SK-N-MC (cell line): Measurements from ENCODE around the gene TENT5C.

Source experiments
- DNase-seq: peaks from one replicate; pipeline ENCODE4 v3.0.0-alpha.2; 2011; ENCODE audit warnings: low read depth, low spot score
- H3K27ac ChIP-seq: fragments of 200-600 bp; sonication (generic); 2 replicates; pipeline ENCODE4 v1.5.1; 2016; ENCODE audit warnings: mixed run types
- H3K36me3 ChIP-seq: fragments of 200-600 bp; sonication (generic); 2 replicates; pipeline ENCODE4 v1.6.1; 2017; ENCODE audit warnings: antibody characterized with exemption, low read length, mixed read lengths; ENCODE audit not compliant: insufficient read depth
- H3K4me3 ChIP-seq: fragments of 200-600 bp; sonication (generic); 2 replicates; pipeline ENCODE4 v1.5.1; 2016
- H3K9ac ChIP-seq: fragments of 200-600 bp; sonication (generic); 2 replicates; pipeline ENCODE4 v1.8.0; 2017; ENCODE audit warnings: mixed run types, mixed read lengths; ENCODE audit not compliant: insufficient read length
- H3K9me3 ChIP-seq: fragments of 200-600 bp; sonication (generic); 2 replicates; pipeline ENCODE4 v1.6.1; 2017; ENCODE audit warnings: low read depth, mild to moderate bottlenecking, antibody characterized with exemption, low read length, moderate library complexity, mixed read lengths
- EZH2 ChIP-seq: fragments of 200-600 bp; sonication (generic); IDR thresholded peaks from one replicate; pipeline ENCODE4 v1.6.1; 2017; ENCODE audit warnings: antibody characterized with exemption
- FOXP2 ChIP-seq: optimal IDR thresholded peaks from 2 replicates; pipeline ENCODE3; 2011; ENCODE audit warnings: mild to moderate bottlenecking, moderate library complexity; ENCODE audit not compliant: insufficient read depth; ENCODE audit errors: extremely low read length, control extremely low read depth
- POLR2AphosphoS5 ChIP-seq: IDR thresholded peaks from 2 replicates; pipeline ENCODE4 v1.6.1; 2012; ENCODE audit warnings: mild to moderate bottlenecking, low read depth, low read length, borderline replicate concordance

TENT5C gene

GRCh38 chr1:117618450-117619122, 12.7 kb downstream of the TENT5C start:
- no peak overlapping the region for H3K4me3 ChIP-seq
- H3K9ac ChIP-seq, result no peak overlapping the region
- H3K36me3 ChIP-seq, result no peaks in the 10 kb centered on the region
- no peaks in the 10 kb centered on the region for H3K9me3 ChIP-seq
- H3K27ac ChIP-seq, result no peak overlapping the region
- TF ChIP-seq EZH2, result no peak
- no peak for TF ChIP-seq FOXP2
- no peak for TF ChIP-seq POLR2AphosphoS5
- no peak for DNase-seq

- TF ChIP-seq EZH2, result no peak
- TF ChIP-seq FOXP2, result no peak
- TF ChIP-seq POLR2AphosphoS5, result no peak
- no peak overlapping the region for H3K27ac ChIP-seq
- no peaks in the 10 kb centered on the region for H3K9me3 ChIP-seq
- H3K4me3 ChIP-seq, result no peak overlapping the region
- no peak for DNase-seq
- H3K36me3 ChIP-seq, result no peaks in the 10 kb centered on the region
- no peak overlapping the region for H3K9ac ChIP-seq
Measured at GRCh38 chr1:117620440-117620839, 14.6 kb downstream of the TENT5C start.

GRCh38 chr1:117621316-117621715, 15.5 kb downstream of the TENT5C start:
- Histone ChIP-seq H3K9me3 (no peaks in the 10 kb centered on the region), H3K36me3 (no peaks in the 10 kb centered on the region), H3K27ac (no peak overlapping the region), H3K4me3 (no peak overlapping the region), H3K9ac (no peak overlapping the region)
- DNase-seq, result no peak
- TF ChIP-seq POLR2AphosphoS5 (no peak), EZH2 (no peak), FOXP2 (no peak)

GRCh38 chr1:117622726-117623125, 16.9 kb downstream of the TENT5C start:
- Histone ChIP-seq H3K9ac (no peak overlapping the region), H3K4me3 (no peak overlapping the region), H3K36me3 (no peaks in the 10 kb centered on the region), H3K9me3 (no peaks in the 10 kb centered on the region), H3K27ac (no peak overlapping the region)
- no peak for DNase-seq
- TF ChIP-seq POLR2AphosphoS5, result no peak
- no peak for TF ChIP-seq EZH2
- TF ChIP-seq FOXP2, result no peak

GRCh38 chr1:117623141-117623540, 17.3 kb downstream of the TENT5C start:
- no peak for DNase-seq
- Histone ChIP-seq H3K36me3 (no peaks in the 10 kb centered on the region), H3K9ac (no peak overlapping the region), H3K27ac (no peak overlapping the region), H3K4me3 (no peak overlapping the region), H3K9me3 (no peaks in the 10 kb centered on the region)
- no peak for TF ChIP-seq EZH2
- TF ChIP-seq POLR2AphosphoS5, result no peak
- TF ChIP-seq FOXP2, result no peak

GRCh38 chr1:117623698-117624097, 17.9 kb downstream of the TENT5C start:
- no peak overlapping the region for H3K4me3 ChIP-seq
- no peaks in the 10 kb centered on the region for H3K36me3 ChIP-seq
- no peaks in the 10 kb centered on the region for H3K9me3 ChIP-seq
- no peak for DNase-seq
- H3K9ac ChIP-seq, result no peak overlapping the region
- no peak overlapping the region for H3K27ac ChIP-seq
- TF ChIP-seq EZH2 (no peak), FOXP2 (no peak), POLR2AphosphoS5 (no peak)

GRCh38 chr1:117627546-117628130, 21.8 kb downstream of the TENT5C start:
- no peak overlapping the region for H3K4me3 ChIP-seq
- no peaks in the 10 kb centered on the region for H3K36me3 ChIP-seq
- no peak overlapping the region for H3K27ac ChIP-seq
- DNase-seq, result no peak
- H3K9me3 ChIP-seq, result no peaks in the 10 kb centered on the region
- TF ChIP-seq FOXP2 (no peak), POLR2AphosphoS5 (no peak), EZH2 (no peak)
- H3K9ac ChIP-seq, result no peak overlapping the region

GRCh38 chr1:117628343-117628742, 22.5 kb downstream of the TENT5C start:
- Histone ChIP-seq H3K9ac (no peak overlapping the region), H3K27ac (no peak overlapping the region), H3K36me3 (no peaks in the 10 kb centered on the region), H3K4me3 (no peak overlapping the region), H3K9me3 (no peaks in the 10 kb centered on the region)
- DNase-seq, result no peak
- TF ChIP-seq FOXP2 (no peak), POLR2AphosphoS5 (no peak), EZH2 (no peak)

- no peak overlapping the region for H3K27ac ChIP-seq
- no peak overlapping the region for H3K4me3 ChIP-seq
- no peaks in the 10 kb centered on the region for H3K9me3 ChIP-seq
- H3K36me3 ChIP-seq, result no peaks in the 10 kb centered on the region
- H3K9ac ChIP-seq, result no peak overlapping the region
- no peak for DNase-seq
- TF ChIP-seq POLR2AphosphoS5 (no peak), FOXP2 (no peak), EZH2 (no peak)
Measured at GRCh38 chr1:117629625-117630422, 24.0 kb downstream of the TENT5C start.
